GM21576 (cell line): Measurements from ENCODE around the gene SBK1.
"Not testable (repeated sequence)": the region's sequence is repeated elsewhere in the genome, so short reads cannot be mapped to it uniquely, and the experiment has no call there.

ENCODE experiments used
- ATAC-seq: cut with Tn5 transposase; IDR thresholded peaks from one replicate; pipeline ENCODE4 v1.9.1; 2021; ENCODE audit warnings: mild to moderate bottlenecking, moderate library complexity; ENCODE audit not compliant: unreplicated experiment

Gene SBK1

DNA sequence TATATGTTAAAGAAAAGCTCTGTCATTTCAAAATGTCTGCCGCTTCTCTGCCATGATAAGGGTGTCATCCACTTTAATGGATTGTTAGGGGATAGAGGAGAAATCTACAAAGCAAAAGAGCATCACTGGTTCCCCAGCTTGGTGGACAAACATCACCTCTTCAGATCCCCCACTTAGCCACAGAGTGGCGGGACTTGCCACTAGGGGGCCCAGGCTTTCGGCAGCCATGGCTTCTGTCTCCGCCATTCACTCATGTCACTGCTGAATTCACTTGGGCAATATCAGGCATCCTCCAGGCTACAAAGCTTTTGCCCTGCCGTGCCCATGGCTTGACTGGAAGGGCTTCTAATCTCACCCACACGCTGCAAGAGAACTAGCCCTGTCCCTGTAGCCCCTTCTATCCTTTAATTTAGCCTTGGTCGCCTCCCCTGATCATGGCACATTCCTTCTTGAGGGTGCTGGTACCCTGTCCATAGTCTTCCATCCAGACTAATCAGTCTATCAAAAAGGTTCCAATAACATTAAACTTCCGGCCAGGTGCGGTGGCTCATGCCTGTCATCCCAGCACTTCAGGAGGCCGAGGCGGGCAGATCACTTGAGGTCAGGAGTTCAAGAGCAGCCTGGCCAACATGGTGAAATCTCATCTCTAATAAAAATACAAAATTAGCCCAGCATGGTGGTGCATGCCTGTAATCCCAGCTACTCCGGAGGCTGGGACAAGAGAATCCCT is 34.7 kb downstream of the SBK1 start:
- no peak for ATAC-seq

DNA sequence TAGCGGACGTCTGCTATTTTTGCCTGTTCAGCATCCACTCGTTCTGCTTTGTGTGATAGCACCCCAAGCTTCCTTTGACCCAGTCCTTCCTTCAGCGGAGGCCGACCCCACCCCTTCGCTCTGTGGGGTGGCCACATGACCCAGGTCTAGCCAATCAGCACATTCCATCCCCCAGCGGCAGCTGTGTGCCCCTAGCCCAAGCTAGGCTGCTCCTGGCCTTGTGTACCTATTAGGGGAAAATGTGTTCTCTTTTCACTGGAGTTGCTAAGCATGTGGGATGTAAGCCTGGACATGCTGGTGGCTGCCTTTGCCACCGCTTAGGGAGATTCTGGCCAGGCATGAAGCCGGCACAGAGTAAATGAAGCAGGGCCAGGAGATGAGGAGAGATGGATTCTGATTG is 37.9 kb downstream of the SBK1 start:
- ATAC-seq = not testable (repeated sequence)

GRCh38 chr16:28330981-28331380 is 38.7 kb downstream of the SBK1 start:
- ATAC-seq = not testable (repeated sequence)

DNA sequence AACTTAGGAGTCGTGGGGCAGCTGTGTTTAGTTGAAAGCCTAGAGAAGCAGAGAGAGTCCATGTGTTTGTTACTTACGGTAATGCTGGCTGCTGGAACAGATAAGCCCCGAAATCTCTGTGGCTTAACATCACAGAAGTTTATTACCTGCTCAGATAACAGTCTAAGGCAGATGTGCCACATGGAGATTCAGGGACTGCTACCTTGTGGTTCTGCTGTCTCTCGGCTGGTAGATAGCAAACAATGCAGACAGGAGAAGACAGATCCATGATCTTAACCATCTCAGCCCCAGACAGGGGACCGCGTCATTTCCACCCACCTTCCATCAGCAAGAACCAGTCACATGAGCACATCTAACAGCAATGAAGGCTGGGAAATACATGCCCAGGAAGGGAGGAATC is 40.3 kb downstream of the SBK1 start:
- ATAC-seq = not testable (repeated sequence)

DNA sequence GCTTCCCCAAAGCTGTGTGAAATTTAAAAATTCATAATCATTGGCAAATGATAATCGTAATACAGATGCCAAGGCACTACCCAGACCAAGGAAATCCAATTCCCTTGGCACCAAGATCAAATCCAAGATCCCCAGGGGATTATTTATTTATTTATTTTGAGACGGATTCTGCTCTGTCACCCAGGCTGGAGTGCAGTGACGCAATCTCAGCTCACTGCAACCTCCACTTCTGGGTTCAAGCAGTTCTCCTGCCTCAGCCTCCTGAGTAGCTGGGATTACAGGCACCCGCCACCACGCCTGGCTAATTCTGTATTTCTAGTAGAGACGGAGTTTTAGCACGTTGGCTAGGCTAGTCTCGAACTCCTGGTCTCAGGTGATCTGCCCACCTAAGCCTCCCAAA is 43.4 kb downstream of the SBK1 start:
- not testable (repeated sequence) for ATAC-seq

GRCh38 chr16:28336940-28337710 is 44.8 kb downstream of the SBK1 start:
- ATAC-seq = not testable (repeated sequence)

GRCh38 chr16:28338230-28338629 is 45.9 kb downstream of the SBK1 start:
- not testable (repeated sequence) for ATAC-seq

DNA sequence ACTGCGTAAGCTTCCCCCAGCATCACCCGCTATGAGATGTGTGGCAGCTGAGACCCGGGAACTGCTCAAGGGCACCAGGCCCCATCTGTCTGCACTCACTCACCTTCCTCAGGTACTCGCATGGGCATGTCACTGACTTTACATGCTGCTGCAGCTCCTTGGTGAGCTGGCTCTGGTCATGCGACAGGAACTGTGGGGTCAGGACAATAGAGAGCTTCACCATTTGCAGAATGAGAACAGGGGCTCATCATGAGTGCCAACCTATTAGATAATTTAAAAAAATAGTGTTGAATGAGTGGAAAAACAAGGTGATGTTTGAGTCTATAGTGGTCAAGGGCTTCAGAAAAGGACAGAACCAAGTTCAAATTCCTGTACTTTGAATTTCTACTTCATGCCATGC is 70.3 kb downstream of the SBK1 start:
- not testable (repeated sequence) for ATAC-seq

DNA sequence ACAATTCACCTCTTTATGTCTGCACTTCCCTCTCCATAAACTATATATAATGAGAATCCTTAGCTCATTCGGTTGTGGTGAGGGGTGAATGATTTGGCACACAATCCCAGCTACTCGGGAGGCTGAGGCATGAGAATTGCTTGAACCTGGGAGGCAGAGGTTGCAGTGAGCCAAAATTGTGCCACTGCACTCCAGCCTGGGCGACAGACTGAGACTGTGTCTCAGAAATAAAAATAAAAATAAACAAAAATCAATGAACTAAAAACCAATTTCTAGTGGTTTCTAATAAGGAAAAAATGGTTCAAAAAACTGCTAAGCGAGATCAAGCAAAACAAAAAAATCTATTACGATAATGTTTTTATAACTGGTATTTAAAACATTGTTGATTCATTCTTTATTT is 71.1 kb downstream of the SBK1 start, which contains the start of gene NPIPB6:
NPIPB6 (minus strand) TSS at position 101 of the 400 bp plus-strand sequence. CDS start 686 bp downstream, outside the sequence.
- not testable (repeated sequence) for ATAC-seq

DNA sequence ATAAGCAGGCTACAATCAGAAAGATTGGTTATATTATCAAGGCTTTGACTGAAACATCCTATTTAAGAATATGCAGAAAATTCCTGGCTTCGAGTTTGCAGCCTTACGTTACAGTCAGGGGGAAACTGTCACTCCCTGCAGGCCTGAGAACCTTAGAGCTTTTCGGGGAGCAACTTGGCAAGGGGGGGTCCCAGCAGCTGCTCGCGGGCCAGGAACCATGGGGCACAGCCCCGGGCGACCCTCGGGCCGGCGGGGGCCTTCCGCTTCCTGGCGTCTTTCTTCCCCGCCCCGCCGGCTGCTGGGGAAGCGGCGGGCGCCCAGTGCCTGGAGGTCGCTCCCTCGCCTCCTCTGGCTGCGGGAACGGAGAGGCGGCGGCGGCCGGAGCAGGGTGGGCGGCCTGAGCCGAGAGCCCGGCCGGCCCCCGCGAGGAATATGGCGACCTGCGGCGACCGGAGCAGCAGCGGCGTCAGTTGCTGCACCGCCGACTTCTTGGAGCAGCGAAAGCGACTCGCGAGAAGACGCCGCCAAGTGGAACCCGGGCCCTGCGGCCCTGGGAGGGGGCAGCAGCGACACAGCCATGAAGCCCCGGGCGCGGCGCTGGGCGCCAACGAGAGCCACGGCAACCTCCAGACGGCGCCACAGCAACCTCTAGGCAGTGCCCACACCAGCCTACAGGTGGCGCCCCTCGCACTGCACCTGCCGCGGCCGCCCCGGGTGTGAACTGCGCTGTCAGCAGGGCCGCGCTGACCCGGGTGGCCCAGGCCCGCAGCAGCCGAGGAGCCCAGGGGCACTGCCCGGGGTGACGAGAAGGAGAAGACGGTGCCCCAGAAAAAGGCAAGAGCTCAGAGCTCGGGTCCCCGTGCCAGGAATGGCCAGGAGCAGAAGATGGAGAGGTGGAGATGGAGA is 72.2 kb downstream of the SBK1 start:
- peak; percentile 85 for ATAC-seq

- ATAC-seq = not testable (repeated sequence)
These were observed 75.6 kb downstream of the SBK1 start for GRCh38 chr16:28367926-28368325.
